ENCODE results near the gene OTOG. TPM values are rescaled to one million over a fixed set of nuclear protein-coding genes. Genes with fewer than 3 reads are reported as not detected.

Gene OTOG
- total and polyA plus RNA-seq, 2 of the 8 experiments (the other 6 are each of a cell fraction or from before 2014, with no cell fraction given): 0.41 to 1.5 TPM

GRCh38 chr11:17639091-17639490, 92.0 kb downstream of the OTOG start:
- H2AFZ ChIP-seq (ENCODE audit: low read length): no peak overlapping the region
- POLR2A ChIA-PET (ENCODE audit: partially characterized antibody): no interaction called here
- H2BK12ac ChIP-seq (ENCODE audit: low read depth, low read length): no peak overlapping the region
- peaks cover 3% of the 10 kb centered on the region; the same call in 1 of the 2 replicates for H3K23me2 ChIP-seq (ENCODE audit: low read depth, low read length)
- TF ChIP-seq CREB1 (IDR thresholded peaks at IDR 0.05) (no peak), JUND (IDR thresholded peaks at IDR 0.05; ENCODE audit: low read length) (no peak), GABPA (IDR thresholded peaks at IDR 0.05; ENCODE audit: borderline replicate concordance, insufficient read depth, low read length) (no peak), KDM5A (IDR thresholded peaks at IDR 0.05; ENCODE audit: low read length) (no peak), SAP30 (IDR thresholded peaks at IDR 0.05; ENCODE audit: insufficient read depth, insufficient replicate concordance, low read length) (no peak), JUN (IDR thresholded peaks at IDR 0.05; ENCODE audit: low read depth, low read length) (no peak), CEBPB (IDR thresholded peaks at IDR 0.05; ENCODE audit: low read depth, low read length) (no peak), NANOG (IDR thresholded peaks at IDR 0.05; ENCODE audit: insufficient read depth, low read depth, low read length, poor library complexity, severe bottlenecking) (no peak), KDM1A (IDR thresholded peaks at IDR 0.05; ENCODE audit: borderline replicate concordance, low read length) (no peak), TAF1 (IDR thresholded peaks at IDR 0.05; ENCODE audit: low read depth, low read length) (no peak), SIN3A (conservative IDR thresholded peaks at IDR 0.05 in 1 of 2, IDR thresholded peaks at IDR 0.05 in 1 of 2; ENCODE audit: low read depth in 1 of 2, low read length in 2 of 2) (no peak), RNF2 (IDR thresholded peaks at IDR 0.05; ENCODE audit: borderline replicate concordance, low read depth, low read length, missing control alignments, poor library complexity, severe bottlenecking) (no peak)
- no peak overlapping the region for H2BK120ac ChIP-seq (replicated peaks; ENCODE audit: low read depth, low read length)
- H3K79me1 ChIP-seq (ENCODE audit: low read depth, low read length): no peaks in the 10 kb centered on the region
- H4K20me1 ChIP-seq (replicated peaks in 1 of 2; ENCODE audit: control insufficient read depth in 1 of 2, insufficient read depth in 2 of 2, low read length in 2 of 2): peaks cover 0 to 6% of the 10 kb centered on the region in 2 experiments
- H3K27me3 ChIP-seq (replicated peaks in 1 of 4; ENCODE audit: control insufficient read depth in 3 of 4, extremely low read depth in 1 of 4, insufficient read depth in 3 of 4, low read length in 3 of 4): no peaks in the 10 kb centered on the region
- FAIRE-seq (no peak), DNase-seq (ENCODE audit: low read depth in 1 of 2, low spot score in 2 of 2) (no peak)
- H3K18ac ChIP-seq (ENCODE audit: extremely low read depth, low read length): no peak overlapping the region
- no peaks in the 10 kb centered on the region for H3K9me3 ChIP-seq (ENCODE audit: insufficient read depth in 2 of 2, low read depth in 1 of 2, low read length in 1 of 2)
- no peak overlapping the region for H3K4me3 ChIP-seq (ENCODE audit: extremely low read depth in 1 of 4, insufficient read depth in 2 of 4, low read depth in 3 of 4, low read length in 4 of 4)
- no peaks in the 10 kb centered on the region for H3K36me3 ChIP-seq (ENCODE audit: control insufficient read depth in 2 of 4, insufficient read depth in 4 of 4, low read length in 3 of 4)
- H4K8ac ChIP-seq (ENCODE audit: extremely low read depth, insufficient read depth, low read length): no peak overlapping the region
- H2BK20ac ChIP-seq (ENCODE audit: low read length): no peak overlapping the region
- H2BK5ac ChIP-seq (ENCODE audit: low read depth, low read length): no peak overlapping the region
- H4K5ac ChIP-seq (ENCODE audit: insufficient read length, low read depth, low read length): no peak overlapping the region
- H3K4me1 ChIP-seq (replicated peaks in 1 of 4; ENCODE audit: control insufficient read depth in 3 of 4, insufficient read depth in 4 of 4, low read length in 3 of 4): no peaks in the 10 kb centered on the region
- CTCF ChIA-PET (ENCODE audit: partially characterized antibody): interaction anchor here (0.6 to 1.2 kb wide), 4 partner anchors 8 to 122 kb away, joined by 3 to 5 read pairs (median 4); no protein-coding TSS in a partner anchor
- no peak overlapping the region for H3K14ac ChIP-seq (ENCODE audit: insufficient read length)
- H3K79me2 ChIP-seq (ENCODE audit: control insufficient read depth in 1 of 2, insufficient read depth in 2 of 2, low read length in 2 of 2): no peaks in the 10 kb centered on the region
- H2AK5ac ChIP-seq (ENCODE audit: low read depth, low read length): no peak overlapping the region
- H3K56ac ChIP-seq (replicated peaks; ENCODE audit: insufficient read length, low read depth, low read length): no peak overlapping the region
- 92% methylated on average over 4 of the region's 4 CpGs; no CpG with 5 or more reads in 1 of the 2 experiments for WGBS, 2 experiments (ENCODE audit: extremely low coverage in 1 of 2, insufficient coverage in 1 of 2, insufficient read length in 1 of 2, insufficient replicate concordance in 2 of 2, low coverage in 1 of 2, low lambda C conversion rate in 2 of 2, missing lambda C conversion rate in 1 of 2)
- no peak overlapping the region for H4K91ac ChIP-seq (replicated peaks; ENCODE audit: insufficient read length, low read length)
- no peak overlapping the region for H3K23ac ChIP-seq (ENCODE audit: insufficient read length)
- no peak overlapping the region for H3K4me2 ChIP-seq (ENCODE audit: insufficient read depth in 1 of 2, low read depth in 2 of 2, low read length in 2 of 2)
- no peak overlapping the region for H3K9ac ChIP-seq (replicated peaks in 1 of 4; ENCODE audit: extremely low read depth in 1 of 4, low read depth in 3 of 4, low read length in 3 of 4)
- H2BK15ac ChIP-seq (ENCODE audit: low read length): no peak overlapping the region
- H3K27ac ChIP-seq (ENCODE audit: low read depth, low read length): no peak overlapping the region
- no peak overlapping the region for H3K4ac ChIP-seq (replicated peaks; ENCODE audit: insufficient read length, low read depth, low read length)
